ENCODE data around the gene MCTP2.

MCTP2 gene

GRCh38 chr15:94272251-94272898 is 41.0 kb downstream of the MCTP2 start:
- Histone ChIP-seq H3K23ac (ENCODE audit: low read depth, low read length, poor library complexity) (no peak overlapping the region), H3K27ac (replicated peaks; ENCODE audit: low read length) (no peak overlapping the region), H3K9me3 (replicated peaks in 1 of 2; ENCODE audit: control insufficient read depth in 2 of 2, insufficient read depth in 1 of 2, low read depth in 1 of 2, low read length in 2 of 2) (no peaks in the 10 kb centered on the region), H3K4me3 (ENCODE audit: low read length in 2 of 2) (no peak overlapping the region), H3K27me3 (ENCODE audit: control insufficient read depth in 3 of 3, insufficient read depth in 3 of 3, low read depth in 1 of 3, low read length in 3 of 3) (no peaks in the 10 kb centered on the region), H4K91ac (ENCODE audit: low read depth, low read length, poor library complexity) (no peak overlapping the region), H2AK5ac (ENCODE audit: low read depth, low read length) (no peak overlapping the region), H3K9ac (ENCODE audit: low read depth, low read length, poor library complexity) (no peak overlapping the region), H4K8ac (ENCODE audit: low read depth, low read length) (no peak overlapping the region), H2AFZ (ENCODE audit: low read length) (no peak overlapping the region), H3K14ac (ENCODE audit: low read length) (no peak overlapping the region), H3K36me3 (replicated peaks in 1 of 2; ENCODE audit: control insufficient read depth in 2 of 2, insufficient read depth in 2 of 2, low read length in 2 of 2) (no peaks in the 10 kb centered on the region), H2BK120ac (ENCODE audit: low read depth, low read length) (no peak overlapping the region), H3K4ac (ENCODE audit: low read length) (no peak overlapping the region), H2BK12ac (ENCODE audit: low read length) (no peak overlapping the region), H3K4me1 (ENCODE audit: control insufficient read depth in 2 of 2, insufficient read depth in 1 of 2, low read depth in 1 of 2, low read length in 2 of 2) (no peaks in the 10 kb centered on the region), H2BK15ac (ENCODE audit: low read length) (no peak overlapping the region), H3K79me1 (ENCODE audit: low read depth, low read length) (no peaks in the 10 kb centered on the region), H3K18ac (ENCODE audit: low read length) (no peak overlapping the region), H3K4me2 (ENCODE audit: insufficient read depth, low read length, poor library complexity, severe bottlenecking) (no peak overlapping the region), H2BK5ac (ENCODE audit: low read length) (no peak overlapping the region)
- no CpG with 5 or more reads among the region's 7 CpGs for WGBS, 2 donors (ENCODE audit: extremely low coverage in 2 of 2, insufficient read length in 2 of 2, insufficient replicate concordance in 1 of 2)
- no peak for DNase-seq (ENCODE audit: low spot score)

GRCh38 chr15:94273826-94274225 is 42.5 kb downstream of the MCTP2 start:
- Histone ChIP-seq H3K36me3 (replicated peaks in 1 of 2; ENCODE audit: control insufficient read depth in 2 of 2, insufficient read depth in 2 of 2, low read length in 2 of 2) (no peaks in the 10 kb centered on the region), H3K14ac (ENCODE audit: low read length) (no peak overlapping the region), H3K4me2 (ENCODE audit: insufficient read depth, low read length, poor library complexity, severe bottlenecking) (no peak overlapping the region)

DNA sequence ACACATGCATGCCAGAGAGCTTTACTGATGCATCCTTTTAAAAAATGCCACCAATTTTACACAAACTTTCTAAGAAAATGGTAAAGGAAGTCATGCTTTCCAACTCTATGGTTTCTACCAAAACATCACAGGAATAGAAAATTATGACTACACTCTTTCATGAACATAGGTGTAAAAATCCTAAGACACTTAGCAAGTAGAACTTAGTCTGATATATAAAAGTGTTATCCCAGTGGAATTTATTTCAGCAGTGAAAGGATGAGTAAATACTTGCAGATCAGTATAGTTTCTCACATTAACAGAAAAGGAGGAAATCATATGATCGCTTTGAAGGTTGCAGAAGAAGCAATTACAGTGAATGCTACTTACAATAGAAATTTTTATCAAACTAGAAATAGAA is 43.4 kb downstream of the MCTP2 start:
- Histone ChIP-seq H3K9me3 (replicated peaks in 1 of 2; ENCODE audit: control insufficient read depth in 2 of 2, insufficient read depth in 1 of 2, low read depth in 1 of 2, low read length in 2 of 2) (no peaks in the 10 kb centered on the region), H3K4ac (ENCODE audit: low read length) (no peak overlapping the region), H2AK5ac (ENCODE audit: low read depth, low read length) (no peak overlapping the region), H3K14ac (ENCODE audit: low read length) (no peak overlapping the region), H4K8ac (ENCODE audit: low read depth, low read length) (no peak overlapping the region), H2BK12ac (ENCODE audit: low read length) (no peak overlapping the region), H3K9ac (ENCODE audit: low read depth, low read length, poor library complexity) (no peak overlapping the region), H2BK15ac (ENCODE audit: low read length) (no peak overlapping the region), H3K4me2 (ENCODE audit: insufficient read depth, low read length, poor library complexity, severe bottlenecking) (no peak overlapping the region), H3K4me1 (ENCODE audit: control insufficient read depth in 2 of 2, insufficient read depth in 1 of 2, low read depth in 1 of 2, low read length in 2 of 2) (no peaks in the 10 kb centered on the region), H3K79me1 (ENCODE audit: low read depth, low read length) (no peaks in the 10 kb centered on the region), H3K36me3 (replicated peaks in 1 of 2; ENCODE audit: control insufficient read depth in 2 of 2, insufficient read depth in 2 of 2, low read length in 2 of 2) (no peaks in the 10 kb centered on the region), H3K23ac (ENCODE audit: low read depth, low read length, poor library complexity) (no peak overlapping the region), H2BK5ac (ENCODE audit: low read length) (no peak overlapping the region), H2BK120ac (ENCODE audit: low read depth, low read length) (no peak overlapping the region), H2AFZ (ENCODE audit: low read length) (no peak overlapping the region), H3K27ac (replicated peaks; ENCODE audit: low read length) (no peak overlapping the region), H3K18ac (ENCODE audit: low read length) (no peak overlapping the region), H4K91ac (ENCODE audit: low read depth, low read length, poor library complexity) (no peak overlapping the region), H3K4me3 (ENCODE audit: low read length in 2 of 2) (no peak overlapping the region), H3K27me3 (ENCODE audit: control insufficient read depth in 3 of 3, insufficient read depth in 3 of 3, low read depth in 1 of 3, low read length in 3 of 3) (no peaks in the 10 kb centered on the region)
- no CpG with 5 or more reads among the region's 1 CpG for WGBS, 2 donors (ENCODE audit: extremely low coverage in 2 of 2, insufficient read length in 2 of 2, insufficient replicate concordance in 1 of 2)
- no peak for DNase-seq (ENCODE audit: low spot score)

More at GRCh38 chr15:94273826-94274225, 42.5 kb downstream of the MCTP2 start:
- no peak overlapping the region for H2BK15ac ChIP-seq (ENCODE audit: low read length)
- H4K8ac ChIP-seq (ENCODE audit: low read depth, low read length): no peak overlapping the region
- no peaks in the 10 kb centered on the region for H3K9me3 ChIP-seq (replicated peaks in 1 of 2; ENCODE audit: control insufficient read depth in 2 of 2, insufficient read depth in 1 of 2, low read depth in 1 of 2, low read length in 2 of 2)
- no peak overlapping the region for H2BK12ac ChIP-seq (ENCODE audit: low read length)
- no peak overlapping the region for H3K27ac ChIP-seq (replicated peaks; ENCODE audit: low read length)
- H3K4me3 ChIP-seq (ENCODE audit: low read length in 2 of 2): no peak overlapping the region
- no peak overlapping the region for H3K9ac ChIP-seq (ENCODE audit: low read depth, low read length, poor library complexity)
- no peaks in the 10 kb centered on the region for H3K27me3 ChIP-seq (ENCODE audit: control insufficient read depth in 3 of 3, insufficient read depth in 3 of 3, low read depth in 1 of 3, low read length in 3 of 3)
- H3K79me1 ChIP-seq (ENCODE audit: low read depth, low read length): no peaks in the 10 kb centered on the region
- no peak overlapping the region for H3K18ac ChIP-seq (ENCODE audit: low read length)
- H3K4me1 ChIP-seq (ENCODE audit: control insufficient read depth in 2 of 2, insufficient read depth in 1 of 2, low read depth in 1 of 2, low read length in 2 of 2): no peaks in the 10 kb centered on the region
- H2BK120ac ChIP-seq (ENCODE audit: low read depth, low read length): no peak overlapping the region
- no peak overlapping the region for H2AFZ ChIP-seq (ENCODE audit: low read length)
- no peak overlapping the region for H3K23ac ChIP-seq (ENCODE audit: low read depth, low read length, poor library complexity)
- no peak for DNase-seq (ENCODE audit: low spot score)
- no peak overlapping the region for H2BK5ac ChIP-seq (ENCODE audit: low read length)
- WGBS, 2 donors (ENCODE audit: extremely low coverage in 2 of 2, insufficient read length in 2 of 2, insufficient replicate concordance in 1 of 2): no CpG with 5 or more reads among the region's 1 CpG
- no peak overlapping the region for H3K4ac ChIP-seq (ENCODE audit: low read length)
- no peak overlapping the region for H4K91ac ChIP-seq (ENCODE audit: low read depth, low read length, poor library complexity)
- no peak overlapping the region for H2AK5ac ChIP-seq (ENCODE audit: low read depth, low read length)

GRCh38 chr15:94277485-94277884 is 46.1 kb downstream of the MCTP2 start:
- Histone ChIP-seq H2AFZ (ENCODE audit: low read length) (no peak overlapping the region), H2AK5ac (ENCODE audit: low read depth, low read length) (no peak overlapping the region), H2BK15ac (ENCODE audit: low read length) (no peak overlapping the region), H3K4me1 (ENCODE audit: control insufficient read depth in 2 of 2, insufficient read depth in 1 of 2, low read depth in 1 of 2, low read length in 2 of 2) (no peaks in the 10 kb centered on the region), H3K9me3 (replicated peaks in 1 of 2; ENCODE audit: control insufficient read depth in 2 of 2, insufficient read depth in 1 of 2, low read depth in 1 of 2, low read length in 2 of 2) (no peaks in the 10 kb centered on the region), H2BK5ac (ENCODE audit: low read length) (no peak overlapping the region), H3K9ac (ENCODE audit: low read depth, low read length, poor library complexity) (no peak overlapping the region), H4K8ac (ENCODE audit: low read depth, low read length) (no peak overlapping the region), H3K23ac (ENCODE audit: low read depth, low read length, poor library complexity) (no peak overlapping the region), H3K4me2 (ENCODE audit: insufficient read depth, low read length, poor library complexity, severe bottlenecking) (no peak overlapping the region), H3K79me1 (ENCODE audit: low read depth, low read length) (no peaks in the 10 kb centered on the region), H3K27me3 (ENCODE audit: control insufficient read depth in 3 of 3, insufficient read depth in 3 of 3, low read depth in 1 of 3, low read length in 3 of 3) (no peaks in the 10 kb centered on the region), H2BK12ac (ENCODE audit: low read length) (no peak overlapping the region), H3K27ac (replicated peaks; ENCODE audit: low read length) (no peak overlapping the region), H3K4ac (ENCODE audit: low read length) (no peak overlapping the region), H3K36me3 (replicated peaks in 1 of 2; ENCODE audit: control insufficient read depth in 2 of 2, insufficient read depth in 2 of 2, low read length in 2 of 2) (no peaks in the 10 kb centered on the region), H4K91ac (ENCODE audit: low read depth, low read length, poor library complexity) (no peak overlapping the region), H2BK120ac (ENCODE audit: low read depth, low read length) (no peak overlapping the region), H3K18ac (ENCODE audit: low read length) (no peak overlapping the region), H3K4me3 (ENCODE audit: low read length in 2 of 2) (no peak overlapping the region), H3K14ac (ENCODE audit: low read length) (no peak overlapping the region)
- no CpG with 5 or more reads among the region's 1 CpG for WGBS, 2 donors (ENCODE audit: extremely low coverage in 2 of 2, insufficient read length in 2 of 2, insufficient replicate concordance in 1 of 2)
- DNase-seq (ENCODE audit: low spot score): no peak
